Fibroblast of lung (primary cell): Measurements from ENCODE around the gene ALDH8A1. TPM values are rescaled to one million over a fixed set of nuclear protein-coding genes. Genes with fewer than 3 reads are reported as not detected.

Experiments
- DNase-seq, 2 donors: peaks; one replicate each; pipeline versions ENCODE4 v3.0.0 to v3.0.0-alpha.2; 2010; ENCODE audit warnings: low read depth in 2 of 2
- H2AFZ ChIP-seq: 2 replicates; pipeline ENCODE4 v1.5.1; 2012; ENCODE audit warnings: low read length, control low read depth, inconsistent platforms
- H3K27ac ChIP-seq: 2 replicates; pipeline ENCODE4 v1.5.1; 2011; ENCODE audit warnings: low read length, control low read depth; ENCODE audit not compliant: insufficient read depth
- H3K27me3 ChIP-seq: 2 replicates; pipeline ENCODE4 v1.5.1; 2011; ENCODE audit warnings: mild to moderate bottlenecking, low read length; ENCODE audit not compliant: control insufficient read depth, insufficient read depth
- H3K36me3 ChIP-seq: 2 replicates; pipeline ENCODE4 v1.5.1; 2011; ENCODE audit warnings: low read length; ENCODE audit not compliant: control insufficient read depth, insufficient read depth
- H3K4me1 ChIP-seq: 2 replicates; pipeline ENCODE4 v1.5.1; 2011; ENCODE audit warnings: low read length; ENCODE audit not compliant: control insufficient read depth, insufficient read depth; ENCODE audit errors: extremely low read depth
- H3K4me2 ChIP-seq: 2 replicates; pipeline ENCODE4 v1.5.1; 2011; ENCODE audit warnings: low read length, control low read depth; ENCODE audit not compliant: insufficient read depth; ENCODE audit errors: extremely low read depth
- H3K4me3 ChIP-seq, 4 experiments: fragments of 200-600 bp in 1 of 4; sonication (generic) in 1 of 4; replicated peaks in 1 of 4; 2 replicates each; pipeline ENCODE4 v1.5.1; 2011 to 2016; ENCODE audit warnings: low read length in 4 of 4, low read depth in 3 of 4, mild to moderate bottlenecking in 3 of 4, control low read depth in 2 of 4, inconsistent platforms in 1 of 4, mixed read lengths in 1 of 4; ENCODE audit not compliant: insufficient read depth in 1 of 4; ENCODE audit errors: control extremely low read depth in 1 of 4
- H3K79me2 ChIP-seq: 2 replicates; pipeline ENCODE4 v1.5.1; 2012; ENCODE audit warnings: mild to moderate bottlenecking, low read length, inconsistent platforms; ENCODE audit not compliant: control insufficient read depth, insufficient read depth
- H3K9ac ChIP-seq: 2 replicates; pipeline ENCODE4 v1.5.1; 2011; ENCODE audit warnings: mild to moderate bottlenecking, low read length, control low read depth; ENCODE audit not compliant: insufficient read depth
- H3K9me3 ChIP-seq: 2 replicates; pipeline ENCODE4 v1.5.1; 2012; ENCODE audit warnings: low read depth, low read length; ENCODE audit not compliant: control insufficient read depth, insufficient read depth
- H4K20me1 ChIP-seq: 2 replicates; pipeline ENCODE4 v1.5.1; 2011; ENCODE audit warnings: low read length; ENCODE audit not compliant: control insufficient read depth, insufficient read depth; ENCODE audit errors: extremely low read depth
- CTCF ChIP-seq, 2 donors: IDR thresholded peaks in 1 of 2; conservative IDR thresholded peaks in 1 of 2; 1 replicate in 1 of 2; 2 replicates in 1 of 2; pipeline ENCODE4 v1.5.1; 2011 to 2012; ENCODE audit warnings: low read length in 2 of 2, control low read depth in 1 of 2, inconsistent platforms in 1 of 2, low read depth in 1 of 2, mild to moderate bottlenecking in 1 of 2
- EZH2 ChIP-seq: IDR thresholded peaks from 2 replicates; pipeline ENCODE4 v1.5.1; 2012; ENCODE audit warnings: low read length, control low read depth, mild to moderate bottlenecking; ENCODE audit errors: missing control alignments
- polyA plus RNA-seq, 2 donors: library from polyadenylated mRNA; depleted of rRNA in 1 of 2; stranded (reverse) in 1 of 2; unstranded in 1 of 2; fragments of >200 nt; gene quantifications; 2 replicates each; pipeline ENCODE4 v1.2.1, GENCODE V29; 2011 to 2012; ENCODE audit warnings: missing spikeins in 1 of 2
- total RNA-seq: library from RNA; depleted of rRNA; stranded (reverse); fragments of >200 nt; gene quantifications from 2 replicates; pipeline ENCODE4 v1.2.1, GENCODE V29; 2014

ALDH8A1 gene
- total and polyA plus RNA-seq, 2 donors (not counting 1 experiment from before 2014, with no cell fraction given): 0.11 to 0.50 TPM

DNA sequence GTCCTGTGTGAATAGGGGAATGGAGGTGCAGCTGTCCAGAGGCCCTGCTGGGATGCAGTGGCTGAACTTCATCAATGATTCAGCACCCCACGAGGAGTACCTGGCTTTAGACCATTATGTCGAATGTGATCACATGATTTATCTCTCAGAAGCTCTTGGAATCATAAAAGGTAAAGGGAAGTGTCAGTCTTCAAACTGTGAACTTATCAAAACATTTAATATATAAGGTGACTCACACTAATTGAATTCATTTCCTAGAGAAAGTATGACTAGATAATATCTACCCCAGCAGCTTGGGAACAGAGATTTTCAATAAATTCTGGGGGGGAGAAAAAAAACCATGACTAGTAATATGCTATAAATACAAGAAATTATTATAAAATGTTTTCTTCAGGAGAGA lies 29.5 kb downstream of the ALDH8A1 start:
- peak in 1 of 2 donors; percentile 13 for DNase-seq
- H3K4me1 ChIP-seq: no peaks in the 10 kb centered on the region
- H4K20me1 ChIP-seq: no peaks in the 10 kb centered on the region

DNA sequence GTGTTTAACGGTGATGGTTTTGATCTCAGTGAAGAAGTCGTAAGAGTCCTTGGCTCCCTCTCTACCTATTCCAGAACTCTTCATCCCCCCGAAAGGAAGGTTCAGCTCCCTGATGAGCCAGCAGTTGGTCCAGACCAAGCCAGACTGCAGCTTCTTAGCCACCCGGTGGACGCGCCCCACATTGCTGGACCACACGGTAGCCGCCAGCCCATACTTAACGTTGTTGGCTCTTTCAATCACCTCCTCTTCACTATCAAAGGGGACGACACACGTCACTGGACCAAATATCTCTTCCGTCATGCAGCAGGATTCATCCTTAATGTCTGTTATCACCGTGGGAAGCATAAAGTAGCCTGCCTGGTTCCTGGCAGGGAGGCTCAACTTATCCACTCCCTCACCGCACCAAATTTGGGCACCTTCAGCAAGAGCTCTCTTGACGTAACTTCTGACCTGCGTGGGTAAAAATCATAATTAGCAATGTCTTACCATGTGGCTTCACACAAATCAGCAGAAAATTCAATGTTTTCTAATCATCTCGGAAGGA lies 31.4 kb downstream of the ALDH8A1 start:
- H2AFZ ChIP-seq: no peak overlapping the region
- H3K27me3 ChIP-seq: no peaks in the 10 kb centered on the region
- H3K9me3 ChIP-seq: no peaks in the 10 kb centered on the region
- TF ChIP-seq CTCF (conservative IDR thresholded peaks at IDR 0.05 in 1 of 2, IDR thresholded peaks at IDR 0.05 in 1 of 2; ENCODE audit: low read depth in 1 of 2, low read length in 2 of 2) (no peak), EZH2 (no peak)
- H4K20me1 ChIP-seq: no peaks in the 10 kb centered on the region
- no peak overlapping the region for H3K4me3 ChIP-seq
- H3K4me2 ChIP-seq: no peak overlapping the region
- no peaks in the 10 kb centered on the region for H3K4me1 ChIP-seq
- H3K27ac ChIP-seq: no peak overlapping the region
- no peaks in the 10 kb centered on the region for H3K79me2 ChIP-seq
- no peaks in the 10 kb centered on the region for H3K36me3 ChIP-seq
- H3K9ac ChIP-seq: no peak overlapping the region
- DNase-seq: no peak

More for the DNA sequence above, 29.5 kb downstream of the ALDH8A1 start:
- Histone ChIP-seq H3K9me3 (no peaks in the 10 kb centered on the region), H3K4me2 (no peak overlapping the region), H3K36me3 (no peaks in the 10 kb centered on the region), H2AFZ (no peak overlapping the region), H3K27ac (no peak overlapping the region), H3K4me3 (no peak overlapping the region), H3K27me3 (no peaks in the 10 kb centered on the region), H3K9ac (no peak overlapping the region), H3K79me2 (no peaks in the 10 kb centered on the region)
- no peak for TF ChIP-seq CTCF (conservative IDR thresholded peaks at IDR 0.05 in 1 of 2, IDR thresholded peaks at IDR 0.05 in 1 of 2; ENCODE audit: low read depth in 1 of 2, low read length in 2 of 2)
- TF ChIP-seq EZH2: no peak

DNA sequence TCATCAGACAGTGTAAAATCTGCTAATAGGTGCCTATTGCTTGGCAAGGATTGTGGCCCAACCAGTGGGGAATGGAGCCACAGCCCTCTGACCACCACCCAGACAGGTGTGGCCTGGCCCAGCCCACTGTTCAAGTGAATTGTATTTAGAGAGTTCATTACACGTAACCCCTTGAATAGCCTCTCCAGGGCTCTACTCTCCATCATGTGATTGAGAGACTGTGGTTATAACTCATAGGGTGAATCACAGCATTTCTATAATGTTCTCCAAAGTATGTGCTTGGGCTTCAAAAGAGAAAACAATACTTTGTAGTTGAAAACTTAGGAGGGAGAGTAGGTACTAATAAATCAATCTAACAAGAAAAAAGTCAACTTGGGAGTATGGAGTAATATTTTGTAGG lies 38.4 kb downstream of the ALDH8A1 start:
- H3K9me3 ChIP-seq: no peaks in the 10 kb centered on the region
- H3K79me2 ChIP-seq: no peaks in the 10 kb centered on the region
- H3K4me3 ChIP-seq: no peak overlapping the region
- no peaks in the 10 kb centered on the region for H3K27me3 ChIP-seq
- H4K20me1 ChIP-seq: no peaks in the 10 kb centered on the region
- peak; percentile 70 to 93 for DNase-seq
- no peak overlapping the region for H3K4me2 ChIP-seq
- peaks cover 23% of the 10 kb centered on the region for H3K4me1 ChIP-seq
- H3K27ac ChIP-seq: peak overlapping the region; percentile 49
- no peaks in the 10 kb centered on the region for H3K36me3 ChIP-seq
- TF ChIP-seq CTCF (conservative IDR thresholded peaks at IDR 0.05 in 1 of 2, IDR thresholded peaks at IDR 0.05 in 1 of 2; ENCODE audit: low read depth in 1 of 2, low read length in 2 of 2) (no peak), EZH2 (no peak)
- H3K9ac ChIP-seq: no peak overlapping the region
- H2AFZ ChIP-seq: no peak overlapping the region
